Hematopoietic multipotent progenitor cell treated with erythropoietin and hydrocortisone succinate and interleukin-3 and kit ligand, for 4 days (in vitro differentiated cells): ENCODE measurements around the gene DGKH.

ENCODE experiments used
- DNase-seq: peaks from one replicate; pipeline ENCODE4 v3.0.0-alpha.2; 2015

The DGKH gene

GRCh38 chr13:42239161-42239560 is 190.7 kb downstream of the DGKH start:
- no peak for DNase-seq

- no peak for DNase-seq
Observed at GRCh38 chr13:42239644-42240043, 191.2 kb downstream of the DGKH start.

GRCh38 chr13:42246541-42246940 is 198.1 kb downstream of the DGKH start:
- no peak for DNase-seq

GRCh38 chr13:42247883-42248282 is 199.4 kb downstream of the DGKH start:
- no peak for DNase-seq

GRCh38 chr13:42255886-42256285 is 207.4 kb downstream of the DGKH start:
- DNase-seq, result no peak

- no peak for DNase-seq
Observed at GRCh38 chr13:42258747-42259146, 210.3 kb downstream of the DGKH start.

GRCh38 chr13:42259515-42259914 is 211.1 kb downstream of the DGKH start:
- DNase-seq, result peak; percentile 30

- peak; percentile 50 for DNase-seq
Observed at GRCh38 chr13:42260903-42261654, 212.6 kb downstream of the DGKH start.

GRCh38 chr13:42266473-42266872 is 218.0 kb downstream of the DGKH start:
- DNase-seq, result no peak

- no peak for DNase-seq
Observed at GRCh38 chr13:42270160-42270856, 221.9 kb downstream of the DGKH start.

GRCh38 chr13:42270857-42271215 is 222.4 kb downstream of the DGKH start:
- DNase-seq, result no peak

- DNase-seq, result peak; percentile 98
Observed at GRCh38 chr13:42271337-42272114, 223.1 kb downstream of the DGKH start.

- DNase-seq, result peak; percentile 75
Observed at GRCh38 chr13:42272115-42272803, 223.8 kb downstream of the DGKH start, which contains the start of gene AKAP11. TSS of gene AKAP11 (plus strand) at chr13:42272152. CDS start at chr13:42286349, 14,197 bp downstream.

- peak; percentile 24 for DNase-seq
Observed at GRCh38 chr13:42272804-42273175, 224.3 kb downstream of the DGKH start.

- no peak for DNase-seq
Observed at GRCh38 chr13:42274386-42275097, 226.1 kb downstream of the DGKH start.

- peak; percentile 62 for DNase-seq
Observed at GRCh38 chr13:42275098-42275471, 226.6 kb downstream of the DGKH start.

- DNase-seq, result no peak
Observed at GRCh38 chr13:42275506-42275905, 227.1 kb downstream of the DGKH start.

GRCh38 chr13:42276683-42277082 is 228.2 kb downstream of the DGKH start:
- no peak for DNase-seq

GRCh38 chr13:42277618-42278276 is 229.3 kb downstream of the DGKH start:
- DNase-seq, result no peak

- peak; percentile 34 for DNase-seq
Observed at GRCh38 chr13:42279080-42279479, 230.6 kb downstream of the DGKH start.

GRCh38 chr13:42279986-42280385 is 231.5 kb downstream of the DGKH start:
- DNase-seq, result no peak

- no peak for DNase-seq
Observed at GRCh38 chr13:42280537-42280936, 232.1 kb downstream of the DGKH start.
